GM12873 (cell line): ENCODE data around the gene ZNF407.

Experiments
- TF ChIP-seq, protein P1 (sequence below): IDR thresholded peaks from 2 replicates; pipeline ENCODE4 v1.5.1; 2012; ENCODE audit warnings: low read depth, mild to moderate bottlenecking, moderate library complexity, low read length, control low read depth; ENCODE audit not compliant: insufficient read depth; ENCODE audit errors: missing control alignments

The ZNF407 gene

DNA sequence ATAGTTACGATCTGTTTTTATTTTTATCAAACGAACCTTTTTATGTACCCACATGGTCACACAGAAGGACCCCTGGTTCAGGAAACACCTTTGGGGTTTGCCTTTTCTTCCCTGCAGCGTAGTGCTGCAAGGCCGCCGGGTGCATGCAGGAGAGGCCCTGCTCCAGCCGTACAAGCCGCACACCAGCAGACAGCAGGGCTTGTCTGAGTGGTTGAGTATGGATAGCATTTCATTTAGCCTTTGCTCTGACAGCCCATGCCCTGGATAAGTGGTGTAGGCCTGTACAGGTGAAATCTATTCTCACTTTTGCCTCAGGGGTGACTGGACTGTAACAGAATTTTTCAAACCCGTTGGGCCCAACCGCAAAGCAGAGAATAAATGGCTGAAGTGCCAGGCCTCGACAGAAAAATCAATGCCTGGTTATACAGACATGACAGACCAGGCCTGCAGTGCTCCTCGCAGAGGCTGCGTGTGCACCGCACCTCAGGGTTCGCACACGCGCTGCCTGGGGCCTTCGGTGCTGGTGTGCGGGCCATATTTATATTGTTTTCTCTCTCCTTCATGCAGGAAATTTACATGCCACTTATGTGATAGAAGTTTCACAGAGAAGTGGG is 279.1 kb downstream of the ZNF407 start:
- TF ChIP-seq, protein P1, sequence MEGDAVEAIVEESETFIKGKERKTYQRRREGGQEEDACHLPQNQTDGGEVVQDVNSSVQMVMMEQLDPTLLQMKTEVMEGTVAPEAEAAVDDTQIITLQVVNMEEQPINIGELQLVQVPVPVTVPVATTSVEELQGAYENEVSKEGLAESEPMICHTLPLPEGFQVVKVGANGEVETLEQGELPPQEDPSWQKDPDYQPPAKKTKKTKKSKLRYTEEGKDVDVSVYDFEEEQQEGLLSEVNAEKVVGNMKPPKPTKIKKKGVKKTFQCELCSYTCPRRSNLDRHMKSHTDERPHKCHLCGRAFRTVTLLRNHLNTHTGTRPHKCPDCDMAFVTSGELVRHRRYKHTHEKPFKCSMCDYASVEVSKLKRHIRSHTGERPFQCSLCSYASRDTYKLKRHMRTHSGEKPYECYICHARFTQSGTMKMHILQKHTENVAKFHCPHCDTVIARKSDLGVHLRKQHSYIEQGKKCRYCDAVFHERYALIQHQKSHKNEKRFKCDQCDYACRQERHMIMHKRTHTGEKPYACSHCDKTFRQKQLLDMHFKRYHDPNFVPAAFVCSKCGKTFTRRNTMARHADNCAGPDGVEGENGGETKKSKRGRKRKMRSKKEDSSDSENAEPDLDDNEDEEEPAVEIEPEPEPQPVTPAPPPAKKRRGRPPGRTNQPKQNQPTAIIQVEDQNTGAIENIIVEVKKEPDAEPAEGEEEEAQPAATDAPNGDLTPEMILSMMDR, result no peak

DNA sequence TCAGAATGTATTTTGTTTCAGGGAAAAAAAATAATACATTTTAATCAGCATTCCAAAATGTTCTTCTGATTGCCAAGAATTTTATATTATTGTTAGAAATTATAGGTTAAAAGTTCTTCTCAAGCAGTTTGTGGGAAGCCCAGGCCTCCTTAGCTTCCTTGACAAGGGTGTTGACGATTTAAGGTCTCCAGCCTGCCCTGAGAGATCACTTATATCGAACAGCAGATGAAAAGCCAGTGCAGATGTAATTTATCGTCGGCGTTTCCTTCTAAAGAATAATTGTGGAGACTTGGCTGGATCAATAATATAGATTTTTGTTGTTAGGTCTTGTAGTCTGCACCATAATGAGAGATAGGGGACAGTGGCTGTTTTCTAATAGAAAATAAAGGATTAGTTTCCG is 280.6 kb downstream of the ZNF407 start:
- TF ChIP-seq, protein P1, result no peak

DNA sequence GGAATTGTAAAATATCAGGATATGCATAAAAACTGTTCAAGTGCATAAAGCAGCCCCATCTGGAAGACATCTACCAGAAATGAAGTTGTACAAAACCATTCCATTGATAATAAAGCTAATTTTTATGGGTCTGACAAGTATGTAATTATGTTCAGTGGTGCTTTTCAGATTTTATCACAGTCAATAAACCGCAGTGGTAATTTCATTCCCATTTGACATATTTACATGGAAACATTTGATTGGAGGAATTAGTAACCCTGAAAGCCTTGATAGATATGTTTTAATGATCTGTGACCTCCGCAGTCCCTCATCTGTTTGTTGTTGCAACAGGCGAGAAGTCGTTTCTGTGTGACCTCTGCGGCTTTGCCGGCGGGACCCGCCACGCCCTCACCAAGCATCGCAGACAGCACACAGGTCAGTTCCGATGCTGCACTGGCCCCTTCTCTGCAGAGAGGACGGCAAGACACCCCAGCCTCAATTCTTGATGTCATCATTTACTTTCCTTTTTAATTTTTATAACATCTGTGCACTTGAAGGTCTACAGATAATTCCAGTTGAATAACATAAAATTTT is 283.1 kb downstream of the ZNF407 start:
- TF ChIP-seq, protein P1, result no peak

DNA sequence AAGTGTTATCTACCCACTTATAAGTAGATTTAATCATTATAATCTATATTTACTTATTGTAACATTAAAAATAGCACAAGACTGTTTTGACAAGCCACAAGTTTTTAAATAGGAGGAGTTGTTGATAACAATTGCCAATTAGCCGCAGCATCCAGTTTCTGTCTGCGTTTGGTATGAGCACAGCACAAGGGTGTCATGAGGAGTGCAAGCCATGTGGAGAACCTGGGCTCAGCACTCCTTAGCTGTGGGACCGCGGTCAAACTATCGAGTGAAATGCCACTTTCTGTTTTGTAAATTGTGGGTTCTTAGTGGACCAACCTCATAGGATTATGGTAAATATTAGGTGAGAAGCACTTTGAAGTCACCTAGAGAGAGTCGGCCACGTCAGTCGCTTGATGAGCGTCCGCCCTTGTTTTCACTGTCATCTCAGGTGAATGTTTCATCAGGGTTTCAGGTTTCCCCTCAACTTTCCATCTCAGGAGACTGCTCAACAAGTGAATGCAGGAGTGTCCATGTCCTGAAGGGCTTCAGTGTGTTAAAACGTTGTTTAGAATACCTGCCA is 294.5 kb downstream of the ZNF407 start:
- TF ChIP-seq, protein P1, result no peak

DNA sequence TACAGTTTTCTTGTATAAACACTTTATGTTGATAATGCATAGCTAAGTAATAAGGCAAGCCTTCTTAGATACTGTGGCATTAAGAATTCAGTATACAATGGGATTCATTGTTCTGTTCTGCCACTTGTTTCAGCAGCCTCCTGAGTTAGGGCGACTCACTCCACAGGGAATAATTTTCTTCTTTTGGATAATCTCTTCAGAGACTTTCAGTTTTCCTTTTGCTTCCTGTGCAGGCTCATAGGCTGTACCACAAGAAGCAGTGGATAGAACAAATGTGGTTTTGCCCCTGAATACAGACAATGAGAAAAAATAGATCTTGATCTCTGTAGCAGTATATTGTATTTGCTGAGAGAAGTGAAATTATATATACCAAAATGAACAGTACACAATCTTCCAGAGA is 298.0 kb downstream of the ZNF407 start:
- TF ChIP-seq, protein P1, result no peak

DNA sequence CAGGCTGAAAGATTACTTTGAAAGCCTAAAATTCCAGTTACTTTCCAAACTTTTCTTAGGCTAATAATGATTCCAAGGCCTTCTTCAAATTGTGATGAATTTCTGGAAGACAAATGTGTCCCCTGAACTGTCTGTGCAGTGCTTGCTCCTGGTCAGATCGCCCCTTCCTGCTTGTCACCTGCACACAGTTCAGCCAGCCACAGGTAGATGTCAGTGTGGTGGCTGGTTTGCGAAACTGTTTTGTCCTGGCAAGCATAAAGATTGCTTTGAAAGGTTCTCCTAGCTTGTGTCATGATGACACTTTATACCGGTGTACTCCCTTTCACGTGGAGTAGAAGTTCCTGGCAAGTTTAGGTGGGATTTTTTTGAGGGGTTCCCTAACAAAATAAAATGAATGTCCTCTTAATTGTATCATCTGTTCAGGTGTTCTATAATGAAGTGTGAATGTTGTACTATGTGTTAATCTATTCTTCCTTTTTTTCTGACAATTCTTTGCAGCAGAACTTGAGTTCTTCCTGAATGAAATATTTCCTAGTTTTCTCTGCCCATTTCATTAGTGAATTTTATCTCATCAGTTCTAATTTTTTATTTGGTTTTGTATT is 298.8 kb downstream of the ZNF407 start:
- TF ChIP-seq, protein P1, result peak; percentile 63

DNA sequence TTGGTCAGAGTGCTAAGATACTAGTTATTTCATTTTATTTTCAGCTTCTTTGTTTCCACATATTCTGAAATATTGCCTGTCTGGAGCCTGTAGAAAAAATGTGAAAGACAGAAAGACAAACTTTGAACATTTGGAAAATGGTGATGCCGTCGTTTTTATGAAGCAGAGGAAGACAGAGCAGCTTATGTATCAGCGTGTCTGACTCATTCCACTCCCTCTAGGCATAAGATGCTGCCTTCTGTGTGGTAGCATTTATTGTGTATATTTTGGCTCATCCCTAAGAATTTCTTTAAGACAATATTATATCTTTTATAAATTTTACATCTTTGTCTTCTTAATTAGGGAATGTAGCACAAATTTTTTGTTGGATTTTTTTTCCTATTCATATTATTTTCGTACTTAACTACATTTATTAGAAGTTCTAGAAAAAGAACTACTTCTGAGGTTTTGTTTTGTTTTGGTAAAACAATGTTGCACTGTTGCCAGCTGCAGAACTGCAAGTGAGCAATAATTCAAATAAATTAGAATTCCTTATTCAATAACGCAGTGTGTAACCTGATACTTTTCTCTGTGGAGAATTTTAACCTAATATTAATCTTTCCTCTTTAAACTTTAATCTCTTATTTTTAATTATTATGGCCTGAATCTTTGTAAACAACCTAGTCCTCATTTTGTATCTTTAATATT is 300.4 kb downstream of the ZNF407 start:
- TF ChIP-seq, protein P1, result no peak
